ENCODE results near the gene DPP9. TPM values are rescaled to one million over a fixed set of nuclear protein-coding genes. Genes with fewer than 3 reads are reported as not detected.

DPP9 gene
- total and polyA plus RNA-seq, 2 of the 13 experiments (the other 11 are each of a cell fraction or from before 2014, with no cell fraction given) = 8.4 to 25.8 TPM

GRCh38 chr19:4732680-4733114 lies 9.1 kb upstream of the DPP9 start (continued):
- TF ChIP-seq HMGXB4 (CRISPR knock-in tag; IDR thresholded peaks at IDR 0.05; ENCODE audit: borderline replicate concordance in 1 of 2, low read depth in 1 of 2) = 0 out of 4 replicates have a peak, but pooled peaks of 1 of the 2 experiments have one; percentile 32

GRCh38 chr19:4730740-4731171 lies 7.1 kb upstream of the DPP9 start:
- Histone ChIP-seq H4K20me1 (ENCODE audit: insufficient read depth, low read length) (no peaks in the 10 kb centered on the region), H3K9me3 (ENCODE audit: low read length) (no peaks in the 10 kb centered on the region), H3K27me3 (ENCODE audit: control insufficient read depth in 1 of 2, insufficient read depth in 2 of 2, low read length in 2 of 2) (no peaks in the 10 kb centered on the region), H3K79me2 (ENCODE audit: insufficient read depth, low read length) (no peaks in the 10 kb centered on the region), H2AFZ (ENCODE audit: low read length) (no peak overlapping the region), H3K4me2 (ENCODE audit: low read depth, low read length) (peak overlapping the region; percentile 2; the same call in 1 of the 2 replicates), H3K4me3 (replicated peaks in 1 of 3; ENCODE audit: insufficient read depth in 1 of 3, low read depth in 2 of 3, low read length in 3 of 3) (no peak overlapping the region), H3K9ac (ENCODE audit: insufficient read depth, low read depth, low read length) (no peak overlapping the region), H3K4me1 (ENCODE audit: insufficient read depth, low read length) (peaks cover 33% of the 10 kb centered on the region), H3K36me3 (replicated peaks in 1 of 2; ENCODE audit: control insufficient read depth in 1 of 2, insufficient read depth in 2 of 2, low read length in 2 of 2) (no peaks in the 10 kb centered on the region), H3K27ac (ENCODE audit: extremely low read length, insufficient read depth, low read length) (no peak overlapping the region)
- ChIA-PET CTCF (ENCODE audit: low intra/inter-chr PET ratio, low total read pairs) (interaction anchor here (5.1 to 5.7 kb wide), 2 partner anchors 60 to 73 kb away, joined by 59 to 68 read pairs; partner anchors contain the start of gene FEM1A), POLR2A (interaction anchor here (2.6 kb wide), 1 partner anchor 60 kb away, joined by 9 read pairs; the partner anchor contains the start of gene FEM1A)
- intact Hi-C loops (cut with micrococcal nuclease; ENCODE audit: unreplicated experiment) (no loop called here), in situ Hi-C loops (cut with HindIII; ENCODE audit: extremely low pct_ligation_motif_present, low pct_unique_long_range_greater_than_20kb) (loop anchor here (5.0 kb wide), 1 partner anchor 62 kb away; the partner anchor contains the start of gene FEM1A)
- 100% methylated on average over 1 of the region's 1 CpG for WGBS (ENCODE audit: low lambda C conversion rate)
- DNase-seq (ENCODE audit: low spot score) (no peak), FAIRE-seq (no peak), ATAC-seq (peak; percentile 76)
- no TSS peak for BruUV-seq (replicated peaks)
- TF ChIP-seq GATAD2A (CRISPR knock-in tag; IDR thresholded peaks at IDR 0.05) = no peak
- TF ChIP-seq ZMYM3 (CRISPR knock-in tag; IDR thresholded peaks at IDR 0.05) = peak; percentile 99
- TF ChIP-seq ZNF740 (CRISPR knock-in tag; IDR thresholded peaks at IDR 0.05) = peak; percentile 93
- no peak for TF ChIP-seq DMTF1 (CRISPR knock-in tag; IDR thresholded peaks at IDR 0.05)
- TF ChIP-seq SMARCC2 (IDR thresholded peaks at IDR 0.05) = no peak
- TF ChIP-seq REXO4 (CRISPR knock-in tag; IDR thresholded peaks at IDR 0.05; ENCODE audit: borderline replicate concordance) = no peak
- TF ChIP-seq FOSL2 (CRISPR knock-in tag; IDR thresholded peaks at IDR 0.05) = peak; percentile 58
- TF ChIP-seq, protein P1, sequence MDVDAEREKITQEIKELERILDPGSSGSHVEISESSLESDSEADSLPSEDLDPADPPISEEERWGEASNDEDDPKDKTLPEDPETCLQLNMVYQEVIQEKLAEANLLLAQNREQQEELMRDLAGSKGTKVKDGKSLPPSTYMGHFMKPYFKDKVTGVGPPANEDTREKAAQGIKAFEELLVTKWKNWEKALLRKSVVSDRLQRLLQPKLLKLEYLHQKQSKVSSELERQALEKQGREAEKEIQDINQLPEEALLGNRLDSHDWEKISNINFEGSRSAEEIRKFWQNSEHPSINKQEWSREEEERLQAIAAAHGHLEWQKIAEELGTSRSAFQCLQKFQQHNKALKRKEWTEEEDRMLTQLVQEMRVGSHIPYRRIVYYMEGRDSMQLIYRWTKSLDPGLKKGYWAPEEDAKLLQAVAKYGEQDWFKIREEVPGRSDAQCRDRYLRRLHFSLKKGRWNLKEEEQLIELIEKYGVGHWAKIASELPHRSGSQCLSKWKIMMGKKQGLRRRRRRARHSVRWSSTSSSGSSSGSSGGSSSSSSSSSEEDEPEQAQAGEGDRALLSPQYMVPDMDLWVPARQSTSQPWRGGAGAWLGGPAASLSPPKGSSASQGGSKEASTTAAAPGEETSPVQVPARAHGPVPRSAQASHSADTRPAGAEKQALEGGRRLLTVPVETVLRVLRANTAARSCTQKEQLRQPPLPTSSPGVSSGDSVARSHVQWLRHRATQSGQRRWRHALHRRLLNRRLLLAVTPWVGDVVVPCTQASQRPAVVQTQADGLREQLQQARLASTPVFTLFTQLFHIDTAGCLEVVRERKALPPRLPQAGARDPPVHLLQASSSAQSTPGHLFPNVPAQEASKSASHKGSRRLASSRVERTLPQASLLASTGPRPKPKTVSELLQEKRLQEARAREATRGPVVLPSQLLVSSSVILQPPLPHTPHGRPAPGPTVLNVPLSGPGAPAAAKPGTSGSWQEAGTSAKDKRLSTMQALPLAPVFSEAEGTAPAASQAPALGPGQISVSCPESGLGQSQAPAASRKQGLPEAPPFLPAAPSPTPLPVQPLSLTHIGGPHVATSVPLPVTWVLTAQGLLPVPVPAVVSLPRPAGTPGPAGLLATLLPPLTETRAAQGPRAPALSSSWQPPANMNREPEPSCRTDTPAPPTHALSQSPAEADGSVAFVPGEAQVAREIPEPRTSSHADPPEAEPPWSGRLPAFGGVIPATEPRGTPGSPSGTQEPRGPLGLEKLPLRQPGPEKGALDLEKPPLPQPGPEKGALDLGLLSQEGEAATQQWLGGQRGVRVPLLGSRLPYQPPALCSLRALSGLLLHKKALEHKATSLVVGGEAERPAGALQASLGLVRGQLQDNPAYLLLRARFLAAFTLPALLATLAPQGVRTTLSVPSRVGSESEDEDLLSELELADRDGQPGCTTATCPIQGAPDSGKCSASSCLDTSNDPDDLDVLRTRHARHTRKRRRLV (CRISPR knock-in tag; IDR thresholded peaks at IDR 0.05) = no peak
- no peak for TF ChIP-seq RBAK (CRISPR knock-in tag; IDR thresholded peaks at IDR 0.05)
- TF ChIP-seq ZNF746 (CRISPR knock-in tag; IDR thresholded peaks at IDR 0.05) = no peak
- TF ChIP-seq ZNF558 (CRISPR knock-in tag; IDR thresholded peaks at IDR 0.05; ENCODE audit: borderline replicate concordance) = no peak
- peak; percentile 51; the same call in 1 of the 2 replicates for TF ChIP-seq SMC3 (IDR thresholded peaks at IDR 0.05; ENCODE audit: low read length)
